GM18873 (cell line): ENCODE results near the gene ZNF556.
"Not testable (repeated sequence)": the region's sequence is repeated elsewhere in the genome, so short reads cannot be mapped to it uniquely, and the experiment has no call there.

Experiments
- ATAC-seq: cut with Tn5 transposase; IDR thresholded peaks from one replicate; pipeline ENCODE4 v1.9.1; 2021; ENCODE audit warnings: mild to moderate bottlenecking, moderate library complexity, moderate number of reproducible peaks; ENCODE audit not compliant: unreplicated experiment, low FRiP score

Gene ZNF556

DNA sequence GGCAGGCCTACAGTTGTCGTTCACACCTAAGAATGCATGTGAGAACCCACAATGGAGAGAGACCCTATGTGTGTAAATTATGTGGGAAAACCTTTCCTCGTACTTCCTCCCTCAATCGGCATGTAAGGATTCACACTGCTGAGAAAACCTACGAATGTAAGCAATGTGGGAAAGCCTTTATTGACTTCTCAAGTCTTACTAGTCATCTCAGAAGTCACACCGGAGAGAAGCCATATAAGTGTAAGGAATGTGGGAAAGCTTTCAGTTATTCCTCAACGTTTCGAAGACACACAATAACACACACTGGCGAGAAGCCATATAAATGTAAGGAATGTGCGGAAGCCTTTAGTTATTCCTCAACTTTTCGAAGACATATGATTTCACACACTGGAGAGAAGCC, 14.5 kb upstream of the ZNF556 start:
- ATAC-seq, result no peak

DNA sequence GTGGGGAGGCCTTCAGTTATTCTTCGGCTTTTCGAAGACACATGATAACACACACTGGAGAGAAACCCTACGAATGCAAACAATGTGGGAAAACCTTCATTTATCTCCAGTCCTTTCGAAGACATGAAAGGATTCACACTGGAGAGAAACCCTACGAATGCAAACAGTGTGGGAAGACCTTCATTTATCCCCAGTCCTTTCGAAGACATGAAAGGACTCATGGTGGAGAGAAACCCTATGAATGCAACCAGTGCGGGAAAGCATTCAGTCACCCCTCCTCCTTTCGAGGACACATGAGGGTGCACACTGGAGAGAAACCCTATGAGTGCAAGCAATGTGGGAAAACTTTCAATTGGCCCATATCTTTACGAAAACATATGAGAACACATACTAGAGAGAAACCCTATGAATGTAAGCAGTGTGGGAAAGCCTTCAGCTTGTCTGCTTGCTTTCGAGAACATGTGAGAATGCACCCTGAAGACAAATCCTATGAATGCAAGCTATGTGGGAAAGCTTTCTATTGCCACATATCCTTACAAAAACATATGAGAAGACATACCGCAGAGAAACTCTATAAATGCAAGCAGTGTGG, 14.0 kb upstream of the ZNF556 start:
- no peak for ATAC-seq

DNA sequence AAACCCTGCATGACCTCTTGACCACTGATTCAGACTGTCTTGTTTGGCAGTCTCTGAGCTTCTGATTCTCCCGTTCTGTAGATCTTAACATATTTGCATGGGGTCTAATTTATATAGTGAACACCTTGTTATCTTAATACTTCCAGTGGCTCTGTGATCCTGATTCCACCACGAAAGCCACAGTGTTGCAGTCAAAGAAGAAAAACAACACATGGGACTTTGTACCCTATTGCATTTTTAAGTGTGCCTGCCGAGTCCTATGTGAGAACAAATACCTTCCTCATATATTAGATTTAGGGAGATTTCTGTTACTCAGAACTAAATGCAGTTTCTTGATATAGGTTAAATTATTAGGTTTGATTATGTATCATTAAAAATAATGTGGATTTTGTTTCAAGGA, 12.3 kb upstream of the ZNF556 start:
- ATAC-seq, result no peak

DNA sequence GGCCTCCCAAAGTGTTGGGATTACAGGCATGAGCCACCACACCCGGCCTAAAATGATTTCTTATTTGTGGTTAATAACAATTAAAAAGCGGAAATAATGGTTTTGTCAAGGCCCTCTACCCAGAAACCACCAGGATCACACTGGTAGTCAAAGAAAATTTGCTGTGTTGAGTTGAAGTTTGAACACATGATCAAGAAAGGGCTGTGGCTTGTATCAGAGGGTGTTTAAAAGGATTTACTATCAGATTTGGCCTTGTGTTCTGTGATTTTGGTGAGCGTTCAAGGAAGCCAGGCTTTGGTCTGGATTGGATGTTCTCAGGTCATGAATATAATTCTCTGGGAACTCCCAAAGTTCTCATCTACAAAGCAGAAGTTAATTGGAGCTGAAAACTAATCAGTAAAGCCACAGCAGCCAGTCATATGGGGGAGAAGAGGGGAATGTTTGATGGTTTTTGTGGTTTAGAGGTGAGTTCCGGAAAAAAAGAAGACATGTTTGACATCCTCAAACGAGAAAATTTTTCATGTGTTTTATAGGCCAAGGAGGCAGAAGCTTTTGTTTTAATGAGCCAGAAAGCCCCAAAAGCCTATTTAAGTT, 10.6 kb upstream of the ZNF556 start:
- ATAC-seq, result no peak

DNA sequence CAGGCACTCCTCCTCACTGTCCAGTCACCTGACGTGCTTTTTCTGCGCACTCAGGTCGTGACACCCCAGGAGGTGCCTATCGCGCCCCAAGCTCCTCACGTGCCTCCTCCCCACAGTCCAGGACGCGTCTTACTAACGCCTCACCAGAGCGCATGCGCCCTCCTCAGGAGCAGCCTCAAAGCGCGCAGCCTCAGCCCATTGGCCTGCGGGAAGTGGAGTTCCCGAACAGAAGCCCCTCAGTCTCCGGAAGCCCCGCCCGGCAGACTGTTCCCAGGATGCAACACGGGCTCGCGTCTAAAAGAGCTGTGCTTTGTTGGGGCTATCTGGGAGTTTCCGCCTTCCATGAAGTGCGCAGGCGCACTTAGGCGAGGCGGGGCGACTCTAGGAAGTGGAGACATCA, 8.3 kb upstream of the ZNF556 start:
- no peak for ATAC-seq

DNA sequence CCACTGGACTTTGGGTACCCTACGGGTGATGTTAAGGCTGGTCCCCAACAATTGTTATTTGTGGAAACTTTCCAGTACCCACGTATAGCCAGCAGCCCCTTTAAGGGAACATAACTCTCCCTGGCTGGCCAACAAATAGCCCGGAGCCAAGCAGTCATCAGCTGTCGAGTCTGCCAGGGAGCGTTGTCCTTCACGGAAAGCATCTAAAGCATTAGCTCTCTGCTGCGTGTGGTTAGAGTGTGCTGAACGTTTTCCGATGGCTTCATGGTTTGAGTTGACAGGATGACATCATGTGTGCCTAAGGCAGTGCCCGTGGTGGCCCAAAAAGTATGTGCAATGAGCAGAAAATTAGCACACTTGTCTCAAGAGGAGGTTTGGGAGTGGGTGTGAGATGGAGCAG, 3.3 kb upstream of the ZNF556 start:
- ATAC-seq, result no peak

DNA sequence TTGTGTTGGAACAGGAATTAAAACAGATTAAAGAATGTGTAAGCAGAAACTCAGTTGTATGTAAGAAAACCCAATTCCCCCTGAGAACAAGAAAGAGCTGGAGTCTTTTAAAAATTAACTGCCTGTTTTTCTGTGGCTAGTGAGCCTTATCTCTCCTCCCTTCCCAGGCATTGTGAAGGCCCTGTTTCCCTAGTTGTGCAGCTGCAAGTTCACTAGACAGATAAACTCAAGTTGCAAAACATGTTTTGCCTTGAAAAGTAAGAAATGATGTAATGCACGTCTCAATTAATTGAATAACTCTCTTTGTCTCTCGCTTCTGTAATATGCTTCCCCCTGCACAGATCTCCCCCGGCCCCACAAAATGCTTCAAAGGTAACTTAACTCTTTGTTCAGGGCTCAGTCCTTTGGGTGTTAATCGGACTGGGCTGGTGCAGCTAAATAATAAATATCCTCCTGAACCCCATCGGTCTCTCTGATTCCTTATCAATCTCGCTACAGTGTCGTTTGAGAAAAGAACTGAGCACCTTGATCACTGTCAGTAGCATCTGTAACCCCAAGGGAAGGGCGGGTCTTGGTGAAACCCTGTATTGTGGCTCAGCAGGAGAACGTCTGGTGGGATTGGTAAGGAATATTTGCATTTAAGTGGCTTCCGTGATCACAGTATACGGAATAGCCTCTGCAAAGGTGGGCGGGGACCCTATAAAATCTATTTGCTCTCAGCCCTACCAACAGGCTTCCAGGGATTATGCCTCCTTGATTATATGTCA, 1.6 kb upstream of the ZNF556 start:
- ATAC-seq, result no peak

DNA sequence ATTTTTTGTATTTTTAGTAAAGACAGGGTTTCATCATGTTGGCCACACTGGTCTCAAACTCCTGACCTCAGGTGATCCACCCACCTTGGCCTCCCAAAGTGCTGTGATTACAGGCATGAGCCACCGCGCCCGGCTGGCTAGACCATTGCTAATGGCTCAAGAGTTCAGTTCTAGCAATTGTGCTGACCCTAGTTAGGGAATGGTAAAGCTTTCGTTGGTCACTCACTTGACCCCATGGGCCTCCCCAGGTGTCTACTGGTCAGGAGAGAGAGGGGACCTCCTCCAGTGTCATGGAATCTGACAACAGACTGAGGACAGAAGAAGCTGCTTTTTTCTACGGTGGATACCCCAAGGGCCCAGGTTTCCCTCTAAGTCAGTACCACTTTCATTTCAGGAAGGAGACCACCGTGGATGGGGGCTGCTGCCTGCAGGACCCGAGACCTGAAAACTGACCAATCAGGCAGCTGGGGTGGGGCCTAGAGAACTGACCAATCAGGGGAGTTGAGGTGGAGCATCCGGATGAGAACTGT, 575 bp upstream of the ZNF556 start:
- no peak for ATAC-seq

DNA sequence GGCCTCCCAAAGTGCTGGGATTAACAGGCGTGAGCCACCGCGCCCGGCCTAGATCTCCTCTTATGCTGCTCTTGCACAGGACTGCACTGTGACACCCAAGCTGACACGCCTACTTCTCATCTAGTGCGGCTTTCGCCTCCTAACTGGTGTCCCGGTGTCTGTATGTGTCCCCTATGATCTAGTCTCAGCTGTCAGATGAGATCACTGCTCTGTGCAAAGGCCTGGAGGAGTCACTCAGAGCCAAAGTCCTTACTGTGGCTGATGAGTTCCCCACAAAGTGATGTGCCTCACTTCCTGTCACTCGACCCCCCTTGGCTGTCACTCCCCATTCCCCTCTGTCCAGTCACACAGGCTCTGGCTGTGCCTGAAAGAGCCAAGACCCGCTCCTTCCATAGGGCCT, 2.5 kb downstream of the ZNF556 start:
- no peak for ATAC-seq

DNA sequence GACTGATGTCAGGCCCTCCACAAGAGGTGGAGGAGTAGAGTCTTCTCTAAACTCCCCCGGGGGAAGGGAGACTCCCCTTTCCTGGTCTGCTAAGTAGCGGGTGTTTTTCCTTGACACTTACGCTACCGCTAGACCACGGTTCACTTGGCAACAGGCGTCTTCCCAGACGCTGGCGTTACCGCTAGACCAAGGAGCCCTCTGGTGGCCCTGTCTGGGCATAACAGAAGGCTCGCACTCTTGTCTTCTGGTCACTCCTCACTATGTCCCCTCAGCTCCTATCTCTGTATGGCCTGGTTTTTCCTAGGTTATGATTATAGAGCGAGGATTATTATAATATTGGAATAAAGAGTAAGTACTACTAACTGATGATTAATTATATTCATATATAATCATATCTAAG, 5.0 kb downstream of the ZNF556 start:
- not testable (repeated sequence) for ATAC-seq

DNA sequence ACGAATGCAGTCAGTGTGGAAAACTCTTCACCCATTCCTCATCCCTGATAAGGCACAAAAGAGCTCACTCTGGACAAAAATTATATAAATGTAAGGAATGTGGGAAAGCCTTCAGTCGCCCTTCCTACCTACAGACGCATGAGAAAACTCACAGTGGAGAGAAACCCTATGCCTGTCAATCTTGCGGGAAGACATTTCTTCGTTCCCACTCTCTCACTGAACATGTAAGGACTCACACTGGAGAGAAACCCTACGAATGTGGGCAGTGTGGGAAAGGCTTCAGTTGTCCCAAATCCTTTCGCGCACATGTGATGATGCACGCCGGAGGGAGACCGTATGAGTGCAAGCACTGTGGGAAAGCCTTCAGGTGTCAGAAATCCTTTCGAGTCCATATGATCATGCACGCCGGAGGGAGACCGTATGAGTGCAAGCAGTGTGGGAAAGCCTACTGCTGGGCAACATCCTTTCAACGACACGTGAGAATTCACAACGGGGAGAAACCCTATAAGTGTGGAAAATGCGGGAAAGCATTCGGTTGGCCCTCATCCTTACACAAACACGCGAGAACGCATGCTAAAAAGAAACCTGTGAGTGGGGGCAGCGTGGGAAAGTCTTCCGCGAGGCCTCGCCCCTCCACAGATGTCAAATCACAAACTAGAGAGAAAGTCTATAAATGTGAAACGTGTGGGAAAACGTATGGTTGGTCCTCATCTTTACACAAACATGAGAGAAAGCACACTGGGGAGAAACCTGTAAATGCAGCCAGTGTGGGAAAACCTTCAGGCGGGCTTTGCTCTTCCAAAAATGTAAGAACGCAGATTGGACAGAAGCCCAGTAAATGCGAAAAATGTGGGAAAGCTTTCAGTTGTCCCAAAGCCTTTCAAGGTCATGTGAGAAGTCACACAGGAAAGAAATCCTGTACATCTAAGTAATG, 10.5 kb downstream of the ZNF556 start:
- no peak for ATAC-seq

DNA sequence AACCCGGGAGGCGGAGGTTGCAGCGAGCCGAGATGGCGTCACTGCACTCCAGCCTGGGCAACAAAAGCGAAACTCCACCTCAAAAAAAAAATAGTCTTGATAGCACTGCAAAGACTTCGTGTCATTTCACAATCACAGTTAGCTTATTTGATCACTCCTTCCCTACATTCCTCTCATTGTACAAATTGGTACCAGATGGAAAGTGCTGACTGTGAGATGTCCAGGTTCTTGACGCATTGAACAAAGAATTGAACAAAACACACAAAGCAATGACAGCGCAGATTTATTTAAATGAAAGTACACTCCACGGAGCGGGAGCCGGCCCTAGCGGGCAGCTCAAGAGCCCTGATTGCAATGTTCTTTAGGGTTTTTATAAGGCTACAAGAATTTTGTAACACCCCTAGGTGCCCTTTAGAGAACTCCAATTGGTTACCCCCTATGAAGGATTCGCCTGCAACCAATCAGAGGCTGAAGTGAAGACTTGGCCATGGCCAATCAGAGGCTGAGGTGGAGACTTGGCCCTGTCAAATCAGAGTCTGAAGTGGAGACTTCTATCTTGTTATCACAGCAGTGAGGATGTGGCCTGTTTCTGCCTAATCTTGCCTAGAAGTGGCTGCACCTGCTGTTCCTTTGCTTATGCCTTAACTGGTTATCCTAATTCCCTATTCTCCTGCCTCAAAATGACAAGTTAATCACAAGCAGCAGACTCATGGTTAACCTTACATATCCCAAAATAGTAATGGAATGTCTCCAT, 16.7 kb downstream of the ZNF556 start:
- no peak for ATAC-seq

DNA sequence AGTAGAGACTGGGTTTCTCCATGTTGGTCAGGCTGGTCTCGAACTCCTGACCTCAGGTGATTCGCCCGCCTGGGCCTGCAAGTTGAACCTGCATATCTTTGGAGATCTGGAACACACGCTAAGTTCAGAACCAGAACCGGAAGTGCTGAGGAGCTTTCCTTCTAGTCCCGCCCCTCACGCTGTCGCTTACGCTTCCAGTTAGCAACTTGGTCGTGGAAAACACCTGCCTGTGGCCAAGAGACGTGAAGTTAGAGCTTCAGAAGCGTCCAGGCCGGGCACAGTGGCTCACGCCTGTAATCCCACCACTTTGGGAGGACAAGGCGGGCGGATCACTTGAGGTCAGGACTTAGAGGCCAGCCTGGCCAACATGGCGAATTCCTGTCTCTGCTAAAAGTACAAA, 18.6 kb downstream of the ZNF556 start:
- no peak for ATAC-seq

DNA sequence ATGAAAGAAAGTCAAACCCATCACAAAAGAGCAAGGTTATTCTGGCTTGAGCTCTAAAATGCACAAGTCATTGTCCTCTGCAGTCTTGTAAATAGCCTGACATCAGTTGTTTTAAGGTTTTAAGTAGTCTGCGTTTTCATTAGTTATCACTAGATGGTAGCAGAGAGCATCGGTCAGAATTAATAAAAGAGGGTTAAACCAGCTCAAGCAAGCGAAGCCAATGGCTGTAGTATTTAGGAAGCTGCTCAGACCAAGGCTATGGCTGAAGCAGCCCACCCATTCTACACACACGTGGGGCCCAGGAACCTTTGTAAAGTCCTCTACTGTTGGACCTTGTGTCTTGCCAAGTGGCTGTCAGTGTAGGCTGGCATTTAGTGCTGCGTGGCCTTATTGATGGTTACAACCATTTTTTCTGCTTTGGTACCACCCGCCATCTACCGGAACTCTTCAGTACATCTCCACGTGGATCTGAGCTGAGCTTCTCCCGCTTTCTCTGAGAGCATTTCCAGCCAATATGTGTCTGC, 20.3 kb downstream of the ZNF556 start:
- ATAC-seq, result no peak

DNA sequence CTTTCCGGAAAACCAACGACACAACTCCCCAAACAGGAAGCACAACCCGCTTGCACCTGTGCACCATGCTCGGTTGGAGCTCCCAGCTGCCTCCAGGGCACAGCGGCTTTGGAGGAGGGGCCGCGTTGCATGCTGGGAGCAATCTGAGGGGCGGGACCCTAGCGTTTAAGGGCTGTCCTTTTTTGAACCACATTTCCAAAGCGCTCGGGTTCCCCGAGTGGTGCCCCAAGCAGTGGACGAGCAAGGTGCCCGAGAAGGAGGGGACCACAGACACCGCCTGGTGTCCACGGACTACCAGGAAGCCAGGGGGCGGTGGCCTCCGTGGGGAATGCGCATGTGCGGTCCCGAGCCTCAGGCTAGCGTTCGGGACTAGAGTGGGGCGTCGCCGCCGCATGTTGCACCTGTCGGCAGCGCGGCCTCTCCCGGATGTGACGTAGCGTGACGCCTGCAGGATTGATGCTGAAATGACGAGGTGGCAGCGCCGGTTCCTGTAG, 21.6 kb downstream of the ZNF556 start:
- ATAC-seq, result no peak

DNA sequence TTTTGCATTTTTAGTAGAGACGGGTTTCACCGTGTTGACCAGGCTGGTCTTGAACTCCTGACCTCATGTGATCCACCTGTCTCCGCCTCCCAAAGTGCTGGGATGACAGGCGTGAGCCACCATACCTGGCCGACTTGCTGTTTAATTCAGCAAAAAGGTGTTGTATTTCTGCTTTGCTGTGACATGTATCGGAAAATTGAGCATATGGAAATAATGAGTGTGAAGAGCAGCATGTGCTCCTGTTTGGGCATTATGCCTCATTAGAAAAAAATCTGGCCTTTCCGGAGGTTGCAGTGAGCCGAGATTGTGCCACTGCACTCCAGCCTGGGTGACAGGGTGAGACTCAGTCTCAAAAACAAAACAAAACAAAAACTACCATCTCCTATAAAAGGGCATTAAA, 23.4 kb downstream of the ZNF556 start:
- ATAC-seq, result not testable (repeated sequence)

DNA sequence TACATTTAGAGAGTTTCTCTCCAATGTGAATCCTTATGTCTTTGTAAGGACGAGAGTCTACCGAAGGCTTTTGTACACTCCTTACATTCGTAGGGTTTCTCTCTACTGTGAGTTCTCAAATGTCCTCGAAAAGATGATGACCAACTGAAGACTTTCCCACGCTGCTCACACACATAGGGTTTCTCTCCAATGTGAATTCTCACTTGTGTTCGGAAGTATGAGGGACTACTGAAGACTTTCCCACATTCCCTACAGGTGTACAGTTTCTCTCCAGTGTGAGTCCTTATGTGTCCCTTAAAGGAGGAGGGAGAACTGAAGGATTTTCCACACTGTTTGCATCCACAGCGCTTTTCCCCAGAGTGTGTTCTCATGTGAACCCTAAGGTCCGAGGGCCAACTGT, 29.6 kb downstream of the ZNF556 start:
- no peak for ATAC-seq

DNA sequence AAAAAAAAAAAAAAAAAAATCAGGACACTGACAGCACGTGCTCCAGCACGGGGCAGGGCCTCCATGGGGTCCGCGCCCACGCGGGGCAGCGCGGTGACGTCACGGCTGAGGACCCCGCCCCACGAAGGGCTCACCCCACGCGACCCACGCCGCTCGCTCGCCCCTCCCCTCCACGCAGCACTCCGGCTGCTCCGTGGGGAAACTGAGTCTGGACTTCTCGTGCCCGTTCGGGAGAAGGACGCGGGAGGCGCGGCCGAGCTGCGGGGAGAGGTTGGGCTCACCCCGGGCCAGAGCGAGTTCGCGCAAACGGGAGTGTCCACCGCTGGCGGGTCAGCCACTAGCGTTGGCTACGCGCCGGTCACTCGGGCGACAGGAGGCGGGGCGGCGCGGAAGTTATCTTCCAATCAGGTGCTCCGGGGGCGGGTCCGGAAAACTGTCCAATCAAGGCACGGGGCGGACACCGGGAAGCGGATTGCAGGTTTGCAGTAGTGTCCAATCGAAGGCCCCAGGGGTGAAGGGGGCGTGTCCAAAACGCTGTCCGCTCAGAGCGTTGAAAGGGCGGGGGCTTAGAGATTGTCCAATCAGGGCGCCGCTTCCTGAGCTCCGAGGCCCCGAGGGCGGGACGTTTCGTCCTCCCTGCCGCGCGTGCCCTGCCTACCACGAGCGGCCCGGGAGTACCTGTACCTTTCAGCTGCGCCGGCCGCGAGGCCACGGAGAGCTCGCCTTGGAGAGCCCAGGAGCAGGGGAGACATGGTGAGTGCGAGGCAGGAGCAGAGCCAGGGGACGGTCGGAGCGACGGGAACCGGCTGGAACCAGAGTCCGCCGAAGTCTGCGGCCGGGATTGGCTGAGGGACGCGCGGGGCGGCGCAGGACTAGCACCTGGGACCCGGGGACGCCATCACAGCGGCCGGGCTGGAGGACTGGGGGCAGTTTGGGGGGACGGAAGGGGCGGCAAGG, 33.4 kb downstream of the ZNF556 start, which contains the start of gene ZNF57:
Gene ZNF57, plus strand, starts transcription at position 633 of the 957 bp plus-strand sequence. Its CDS starts 118 bp downstream, at position 751.
- peak; percentile 93 for ATAC-seq
